K562 (cell line): Measurements from ENCODE around the gene ZNF541. TPM values are rescaled to one million over a fixed set of nuclear protein-coding genes. Genes with fewer than 3 reads are reported as not detected.
A peak's percentile ranks its signal among the peaks of the same experiment; 100 is the strongest.

Experiments
- CBFB ChIP-seq: sonication (generic); formaldehyde crosslinking; IDR thresholded peaks from 2 replicates; pipeline ENCODE4 v1.4.0; 2020; ENCODE audit warnings: mild to moderate bottlenecking, missing genetic modification reagents
- KDM5B ChIP-seq: fragments of 200-600 bp; sonication (generic); IDR thresholded peaks from 2 replicates; pipeline ENCODE4 v1.6.1; 2012; ENCODE audit warnings: low read depth, mild to moderate bottlenecking, moderate library complexity, low read length, control low read depth, inconsistent platforms; ENCODE audit not compliant: insufficient replicate concordance
- NR2C2 ChIP-seq, 2 experiments: fragments of 200-800 bp in 1 of 2; sonication (Bioruptor generic) in 1 of 2; sonication (generic) in 1 of 2; formaldehyde crosslinking in 1 of 2; IDR thresholded peaks; 2 replicates each; pipeline versions ENCODE4 v1.6.1 to v1.8.0; 2016 to 2022; ENCODE audit warnings: mild to moderate bottlenecking in 1 of 2, missing compliant biosample characterization in 1 of 2, missing genetic modification characterization in 1 of 2, missing genetic modification reagents in 1 of 2
- SRF ChIP-seq, 2 experiments: fragments of 250-450, 450-650 bp in 1 of 2; sonication (Bioruptor Pico) in 1 of 2; sonication (generic) in 1 of 2; formaldehyde crosslinking; IDR thresholded peaks; 2 replicates each; pipeline versions ENCODE4 v1.5.0 to v1.5.1; 2020 to 2022; ENCODE audit warnings: mild to moderate bottlenecking in 1 of 2, missing genetic modification reagents in 1 of 2
- ZBTB9 ChIP-seq: fragments of 450-650 bp; formaldehyde crosslinking; IDR thresholded peaks from 2 replicates; pipeline ENCODE4 v1.4.0; 2020; ENCODE audit warnings: mild to moderate bottlenecking, moderate library complexity
- ZC3H4 ChIP-seq: sonication (generic); formaldehyde crosslinking; IDR thresholded peaks from 2 replicates; pipeline ENCODE4 v1.9.0; 2021; ENCODE audit warnings: missing genetic modification reagents, borderline replicate concordance
- polyA plus RNA-seq, 8 experiments: library from polyadenylated mRNA; depleted of rRNA in 4 of 8; stranded (reverse) in 5 of 8; unstranded in 3 of 8; fragments of >200 nt; fragmentation: Nextera tagmentation in 2 of 8; fragmentation: Illumina TruSeq in 1 of 8; extraction: Ambion mirVana in 2 of 8; extraction: Trizol in 1 of 8; gene quantifications; 2 replicates each; pipeline versions ENCODE4 v1.2.1 to v1.2.3, GENCODE V29; 2011 to 2014; ENCODE audit warnings: inconsistent platforms in 1 of 8, missing spikeins in 1 of 8
- total RNA-seq, 7 experiments: library from RNA; depleted of rRNA in 6 of 7; stranded (reverse); fragments of >200 nt in 6 of 7; fragmentation: Illumina TruSeq in 2 of 7; extraction: Trizol in 2 of 7; gene quantifications; 2 replicates each; pipeline versions ENCODE4 v1.2.1 to v1.2.3, GENCODE V29; 2011 to 2021; ENCODE audit warnings: low replicate concordance in 1 of 7
- TF ChIP-seq, protein P1 (sequence below): fragments of 250-450 bp; sonication (Bioruptor Pico); IDR thresholded peaks from 2 replicates; pipeline ENCODE4 v1.5.0; 2021; ENCODE audit warnings: mild to moderate bottlenecking, moderate library complexity
- TF ChIP-seq, protein P2 (sequence below): fragments of 250-450 bp; sonication (Bioruptor Pico); IDR thresholded peaks from 2 replicates; pipeline ENCODE4 v1.8.0; 2022; ENCODE audit warnings: moderate library complexity, mild to moderate bottlenecking, inconsistent platforms

The ZNF541 gene
- total and polyA plus RNA-seq, 9 of the 15 experiments (the other 6 are each of a cell fraction or from before 2014, with no cell fraction given) = 0.04 to 0.11 (median 0.05) TPM; not detected in 1

- TF ChIP-seq, protein P1, sequence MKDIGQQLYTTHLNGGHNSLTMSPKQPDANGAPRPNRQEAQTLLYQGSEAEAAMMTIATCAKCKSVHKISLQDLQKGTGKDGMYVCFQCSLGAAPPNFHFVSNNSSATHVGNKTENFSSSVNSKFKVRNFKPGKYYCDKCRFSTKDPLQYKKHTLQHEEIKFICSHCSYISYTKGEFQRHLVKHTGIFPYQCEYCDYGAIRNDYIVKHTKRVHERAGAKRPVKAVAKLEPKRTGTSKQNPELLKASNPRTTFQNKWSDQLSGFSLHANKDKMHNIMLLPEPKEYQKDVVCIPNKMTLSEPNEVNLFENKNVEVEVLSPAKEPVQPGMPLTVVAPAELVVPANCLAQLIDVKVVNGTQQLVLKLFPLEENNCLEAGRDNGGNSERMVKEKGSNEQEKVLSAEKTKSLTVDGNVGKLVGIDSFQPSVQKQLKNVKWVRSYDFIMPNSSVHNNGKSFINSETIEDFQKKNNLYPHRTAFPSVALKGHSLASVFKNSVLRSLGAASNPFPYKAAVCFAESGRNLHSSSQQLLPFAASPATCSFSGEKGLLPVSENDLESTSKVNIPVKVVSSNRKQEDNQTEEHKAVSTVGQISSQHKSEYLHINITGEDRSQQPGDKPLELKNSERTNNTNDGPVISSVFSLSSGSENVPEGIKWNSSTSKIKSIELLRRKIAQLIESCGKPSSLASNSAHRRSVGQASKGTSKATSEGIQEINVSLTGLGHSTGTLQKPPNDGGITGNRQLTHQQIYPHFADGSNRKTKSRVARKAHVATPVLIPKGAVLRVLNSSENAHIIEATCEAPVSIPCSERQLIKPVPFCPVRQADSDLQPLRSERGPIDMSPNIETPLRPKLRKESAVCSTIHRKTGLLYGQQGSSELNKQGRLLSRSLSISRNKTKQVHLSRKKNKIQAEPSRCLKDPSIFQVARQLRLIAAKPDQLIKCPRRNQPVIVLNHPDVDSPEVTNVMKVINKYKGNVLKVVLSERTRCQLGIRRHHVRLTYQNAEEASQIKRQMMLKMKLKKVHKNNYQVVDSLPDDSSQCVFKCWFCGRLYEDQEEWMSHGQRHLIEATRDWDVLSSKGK (CRISPR knock-in tag) = no peak
- TF ChIP-seq CBFB (CRISPR knock-in tag) = no peak
- TF ChIP-seq KDM5B = peak; percentile 27
- no peak for TF ChIP-seq NR2C2 (CRISPR knock-in tag; IDR thresholded peaks at IDR 0.05)
- TF ChIP-seq NR2C2 (tag; IDR thresholded peaks at IDR 0.05) = peak; percentile 85
- TF ChIP-seq ZBTB9 (CRISPR knock-in tag) = no peak
- TF ChIP-seq SRF (CRISPR knock-in tag; IDR thresholded peaks at IDR 0.05) = no peak
- TF ChIP-seq ZC3H4 (CRISPR knock-in tag) = no peak
- TF ChIP-seq, protein P2, sequence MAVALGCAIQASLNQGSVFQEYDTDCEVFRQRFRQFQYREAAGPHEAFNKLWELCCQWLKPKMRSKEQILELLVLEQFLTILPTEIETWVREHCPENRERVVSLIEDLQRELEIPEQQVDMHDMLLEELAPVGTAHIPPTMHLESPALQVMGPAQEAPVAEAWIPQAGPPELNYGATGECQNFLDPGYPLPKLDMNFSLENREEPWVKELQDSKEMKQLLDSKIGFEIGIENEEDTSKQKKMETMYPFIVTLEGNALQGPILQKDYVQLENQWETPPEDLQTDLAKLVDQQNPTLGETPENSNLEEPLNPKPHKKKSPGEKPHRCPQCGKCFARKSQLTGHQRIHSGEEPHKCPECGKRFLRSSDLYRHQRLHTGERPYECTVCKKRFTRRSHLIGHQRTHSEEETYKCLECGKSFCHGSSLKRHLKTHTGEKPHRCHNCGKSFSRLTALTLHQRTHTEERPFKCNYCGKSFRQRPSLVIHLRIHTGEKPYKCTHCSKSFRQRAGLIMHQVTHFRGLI (CRISPR knock-in tag) = no peak
Observed at GRCh38 chr19:47609906-47610894, 37.3 kb upstream of the ZNF541 start (continued).
